Measurements from ENCODE around the gene GFER.
"Not testable (repeated sequence)": the region's sequence is repeated elsewhere in the genome, so short reads cannot be mapped to it uniquely, and the experiment has no call there.

Gene GFER

DNA sequence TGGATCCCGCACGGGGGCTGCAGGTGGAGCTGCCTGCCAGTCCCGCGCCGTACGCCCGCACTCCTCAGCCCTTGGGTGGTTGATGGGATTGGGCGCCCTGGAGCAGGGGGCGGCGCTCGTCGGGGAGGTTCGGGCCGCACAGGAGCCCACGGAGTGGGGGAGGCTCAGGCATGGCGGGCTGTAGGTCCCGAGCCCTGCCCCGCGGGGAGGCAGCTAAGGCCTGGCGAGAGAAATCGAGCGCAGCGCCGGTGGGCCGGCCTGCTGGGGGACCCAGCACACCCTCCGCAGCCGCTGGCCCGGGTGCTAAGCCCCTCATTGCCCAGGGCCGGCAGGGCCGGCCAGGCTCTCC, 25.9 kb upstream of the GFER start:
- DNase-seq = not testable (repeated sequence)

DNA sequence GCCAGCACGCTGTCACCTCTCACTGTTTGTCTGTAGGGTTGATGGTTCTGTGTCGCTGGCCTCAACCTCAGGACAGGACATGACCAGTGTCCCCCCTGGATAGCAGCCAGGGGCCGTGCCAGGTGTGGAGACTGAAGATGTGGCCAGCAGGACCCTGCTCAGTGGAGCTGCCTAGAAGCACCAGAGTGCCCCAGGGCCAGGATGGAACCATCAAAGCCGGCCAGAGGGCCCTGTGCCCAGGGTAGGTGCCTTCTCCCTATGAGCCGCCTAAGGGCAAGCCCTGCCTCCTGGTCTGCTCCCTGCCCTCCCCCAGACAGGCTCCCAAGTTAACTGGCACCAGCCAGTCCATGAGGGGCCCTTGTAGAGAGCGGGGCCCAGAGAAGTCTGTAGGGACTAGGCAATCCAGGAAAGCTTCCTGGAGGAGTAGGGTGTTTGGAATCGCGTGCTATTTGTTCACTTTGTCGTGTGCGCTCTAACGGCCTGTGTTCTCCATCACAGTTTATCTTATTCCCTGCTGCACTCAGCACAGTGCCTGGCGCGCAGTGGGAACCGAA, 25.2 kb upstream of the GFER start:
- DNase-seq = no peak

DNA sequence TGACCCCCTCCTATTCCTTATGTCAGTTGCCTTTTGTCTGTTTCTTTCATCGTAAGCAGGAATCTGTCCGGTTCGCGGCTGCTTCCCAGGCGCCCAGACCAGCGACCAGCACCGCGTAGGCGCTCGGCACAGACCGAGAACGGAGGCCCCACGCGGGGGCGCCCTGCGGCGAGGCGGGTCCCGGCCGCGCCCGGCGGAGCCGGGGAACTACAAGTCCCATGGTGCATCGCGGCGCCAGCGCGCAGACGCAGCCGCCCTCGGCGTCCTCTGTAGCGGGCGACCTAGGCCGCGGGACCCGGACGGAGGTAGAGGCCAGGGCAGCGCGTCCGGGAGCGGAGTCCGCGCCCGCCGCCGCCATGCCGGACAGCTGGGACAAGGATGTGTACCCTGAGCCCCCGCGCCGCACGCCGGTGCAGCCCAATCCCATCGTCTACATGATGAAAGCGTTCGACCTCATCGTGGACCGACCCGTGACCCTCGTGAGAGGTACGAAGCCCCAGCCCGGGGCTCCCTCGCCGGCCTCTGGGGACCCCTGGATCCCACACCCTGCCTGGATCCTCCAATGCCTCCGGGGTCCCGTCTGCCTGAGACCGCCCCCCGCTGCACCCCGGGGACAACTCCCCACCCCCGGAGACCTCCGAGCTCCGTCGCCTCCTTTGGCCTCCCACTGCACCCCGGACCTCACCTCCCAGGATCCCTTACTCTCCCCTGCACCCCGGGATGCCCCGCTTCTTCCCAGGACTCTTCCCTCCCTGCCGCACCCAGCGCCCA, 24.5 kb upstream of the GFER start, which contains the start of gene NDUFB10:
TSS of gene NDUFB10 (plus strand) at position 270 of the 771 bp plus-strand sequence. CDS start at position 357, 87 bp downstream.
- peak; percentile 83 for DNase-seq

GRCh38 chr16:1960665-1961630, 23.0 kb upstream of the GFER start:
- no peak for DNase-seq

- no peak for DNase-seq
These were observed 22.3 kb upstream of the GFER start for GRCh38 chr16:1961651-1962067.

GRCh38 chr16:1962161-1963153, 21.5 kb upstream of the GFER start:
- not testable (repeated sequence) for DNase-seq

GRCh38 chr16:1963806-1964505, 20.0 kb upstream of the GFER start:
- no peak for DNase-seq

DNA sequence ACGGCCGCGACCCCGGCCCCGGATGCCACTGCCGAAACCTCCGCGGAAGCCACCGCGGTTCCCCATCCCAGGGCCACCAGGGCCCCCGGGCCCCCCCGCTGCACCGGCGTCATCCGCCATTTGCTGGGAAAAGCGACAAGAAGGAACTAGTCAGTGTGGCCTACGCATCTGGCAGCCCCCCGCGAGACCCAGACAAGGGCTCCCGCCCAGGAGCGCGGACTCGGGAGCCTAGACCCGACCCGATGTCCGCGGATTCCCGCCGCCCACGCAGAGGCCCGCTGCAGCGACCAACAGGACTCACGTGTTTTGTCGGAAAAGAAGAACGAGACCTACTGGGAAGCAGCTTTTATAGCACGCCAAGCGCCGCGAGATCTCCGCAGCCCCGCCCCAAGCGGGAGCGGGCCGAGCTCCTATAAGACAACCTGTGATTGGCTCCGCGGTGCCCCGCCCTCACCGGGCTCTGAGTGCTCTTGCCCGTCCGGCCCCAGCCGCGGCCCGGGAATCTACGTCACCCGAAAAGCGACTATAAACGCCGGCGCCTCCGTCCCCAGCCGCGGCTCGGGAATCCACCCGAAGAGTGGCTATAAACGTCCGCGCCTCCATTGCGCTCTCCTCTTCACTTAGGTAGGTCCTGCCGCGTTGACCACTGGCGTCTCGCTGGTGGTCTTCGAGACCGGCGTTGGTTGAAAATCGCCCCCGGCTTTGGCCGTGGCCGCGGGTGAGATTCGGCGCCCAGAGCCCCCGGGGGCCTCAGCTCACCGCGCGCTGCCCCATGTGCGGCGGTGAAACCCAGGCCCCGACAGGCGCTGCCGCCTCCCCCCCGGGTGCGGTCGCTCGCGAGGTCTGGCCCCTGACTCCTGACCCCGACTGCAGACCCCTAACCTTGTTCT, 19.2 kb upstream of the GFER start, which contains the start of gene RPS2:
TSS of gene RPS2 (minus strand) at position 321 of the 890 bp plus-strand sequence. CDS start at position 120, 201 bp downstream.
- peak; percentile 98 for DNase-seq

DNA sequence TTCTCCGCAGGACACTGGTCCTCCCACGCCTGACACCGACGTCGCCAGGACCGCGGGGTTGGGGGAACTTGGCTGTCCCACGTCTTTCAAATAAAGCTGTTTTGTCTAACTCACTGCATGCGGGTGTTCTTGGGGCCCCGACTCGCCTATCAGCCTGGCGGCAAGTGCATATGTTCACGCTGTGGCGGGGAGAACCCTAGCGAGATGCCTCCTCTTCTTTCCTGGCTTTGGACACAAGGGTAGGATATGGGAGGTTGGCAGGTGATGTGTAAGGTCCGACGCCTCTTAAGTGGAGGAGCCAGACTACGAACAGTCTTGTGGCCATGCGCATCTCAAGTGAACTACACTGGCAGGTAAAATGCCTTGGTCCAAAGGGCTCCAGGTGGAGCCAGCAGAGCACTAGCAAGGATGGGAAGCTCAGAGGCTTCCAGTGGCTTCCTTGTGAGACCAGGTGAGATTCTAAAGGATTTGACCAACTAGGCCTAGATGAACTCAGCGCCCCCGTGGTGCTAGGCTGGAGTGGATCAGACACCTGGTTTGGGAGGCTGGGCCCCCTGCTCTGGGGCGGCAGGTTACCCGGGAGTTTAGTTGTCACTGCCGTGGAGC, 18.5 kb upstream of the GFER start:
- no peak for DNase-seq

DNA sequence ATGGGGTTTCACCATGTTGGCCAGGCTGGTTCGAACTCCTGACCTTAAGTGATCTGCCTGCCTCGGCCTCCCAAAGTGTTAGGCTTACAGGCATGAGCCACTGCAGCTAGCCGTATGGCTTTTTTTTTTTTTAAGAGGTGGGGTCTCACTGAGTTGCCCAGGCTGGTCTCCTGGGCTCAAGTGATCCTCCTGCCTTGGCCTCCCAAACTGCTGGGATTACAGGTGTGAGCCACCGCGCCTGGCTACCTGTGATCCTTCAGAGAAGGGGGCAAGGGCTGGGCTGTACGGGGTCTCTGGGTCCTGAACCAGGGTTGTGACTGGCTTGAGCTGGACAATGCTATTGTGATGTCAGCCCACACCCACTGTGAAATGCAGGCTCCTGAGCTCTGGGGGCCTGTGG, 17.5 kb upstream of the GFER start, which contains the start of gene RNF151:
TSS of gene RNF151 (plus strand) at position 397 of the 400 bp plus-strand sequence. CDS start 26 bp downstream, outside the sequence.
- DNase-seq = no peak

DNA sequence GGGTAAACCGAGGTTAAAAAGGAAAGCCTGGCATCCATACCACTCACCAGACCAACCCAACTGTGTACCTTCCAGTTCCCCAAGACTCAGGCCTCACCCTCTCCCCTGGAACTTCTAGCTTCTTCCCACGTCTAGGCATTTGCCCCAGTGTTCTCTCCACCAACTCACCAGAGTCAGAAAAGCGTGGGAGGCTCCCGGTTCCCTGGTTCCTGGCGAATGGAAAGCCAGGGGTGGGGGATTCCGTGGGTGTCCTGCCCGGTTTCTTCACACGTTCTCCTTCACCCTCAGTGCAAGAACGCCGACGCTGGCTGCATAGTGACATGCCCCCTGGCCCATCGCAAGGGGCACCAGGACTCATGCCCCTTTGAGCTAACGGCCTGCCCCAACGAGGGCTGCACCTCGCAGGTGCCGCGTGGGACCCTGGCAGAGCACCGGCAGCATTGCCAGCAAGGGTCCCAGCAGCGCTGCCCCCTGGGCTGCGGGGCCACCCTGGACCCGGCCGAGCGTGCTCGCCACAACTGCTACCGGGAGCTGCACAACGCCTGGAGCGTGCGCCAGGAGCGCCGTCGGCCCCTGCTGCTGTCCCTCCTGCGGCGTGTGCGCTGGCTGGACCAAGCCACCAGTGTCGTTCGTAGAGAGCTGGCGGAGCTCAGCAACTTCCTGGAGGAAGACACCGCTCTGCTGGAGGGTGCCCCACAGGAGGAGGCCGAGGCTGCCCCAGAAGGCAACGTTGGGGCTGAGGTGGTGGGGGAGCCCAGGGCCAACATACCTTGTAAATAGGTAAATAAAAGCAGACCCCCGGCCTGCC, 15.6 kb upstream of the GFER start:
- DNase-seq = no peak

DNA sequence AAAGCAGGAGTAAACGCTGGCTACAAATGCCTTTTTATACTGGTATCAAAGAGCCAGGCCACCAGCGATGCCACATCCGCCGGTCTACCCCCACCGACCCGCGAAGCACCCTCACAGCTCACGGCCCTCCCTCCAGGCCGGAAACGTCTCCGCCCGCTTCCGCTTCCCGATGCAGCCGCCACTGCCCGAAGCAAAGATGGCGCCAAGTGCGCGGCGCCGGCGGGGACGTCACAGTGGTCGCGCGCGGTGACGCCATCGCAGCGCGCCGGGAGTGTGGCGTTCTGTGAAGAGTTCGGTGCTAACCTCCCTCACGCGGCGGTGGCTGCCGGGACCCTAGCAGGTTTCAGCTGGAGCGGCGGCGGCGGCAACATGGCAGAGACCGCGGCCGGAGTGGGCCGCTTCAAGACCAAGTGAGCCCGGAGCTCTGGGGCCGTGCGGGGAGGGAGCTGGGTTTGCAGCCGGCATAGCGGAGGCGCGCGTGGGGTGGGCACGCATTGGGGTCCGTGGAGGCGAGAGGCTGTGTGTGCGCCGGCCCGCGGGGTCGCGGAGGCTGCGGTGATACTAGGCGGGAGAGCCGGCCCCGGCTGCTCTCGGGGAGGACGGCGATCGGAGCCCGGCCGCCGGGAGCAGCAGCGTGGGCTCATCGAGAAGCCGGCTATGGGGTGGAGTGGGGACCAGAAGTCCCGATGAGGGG, 12.1 kb upstream of the GFER start, which contains the start of gene TBL3:
TSS of gene TBL3 (plus strand) at position 258 of the 694 bp plus-strand sequence. CDS start at position 370, 112 bp downstream.
- peak; percentile 97 for DNase-seq

GRCh38 chr16:1972490-1972877, 11.5 kb upstream of the GFER start:
- DNase-seq = no peak

- no peak for DNase-seq
These were observed 10.4 kb upstream of the GFER start for GRCh38 chr16:1973461-1974156.

DNA sequence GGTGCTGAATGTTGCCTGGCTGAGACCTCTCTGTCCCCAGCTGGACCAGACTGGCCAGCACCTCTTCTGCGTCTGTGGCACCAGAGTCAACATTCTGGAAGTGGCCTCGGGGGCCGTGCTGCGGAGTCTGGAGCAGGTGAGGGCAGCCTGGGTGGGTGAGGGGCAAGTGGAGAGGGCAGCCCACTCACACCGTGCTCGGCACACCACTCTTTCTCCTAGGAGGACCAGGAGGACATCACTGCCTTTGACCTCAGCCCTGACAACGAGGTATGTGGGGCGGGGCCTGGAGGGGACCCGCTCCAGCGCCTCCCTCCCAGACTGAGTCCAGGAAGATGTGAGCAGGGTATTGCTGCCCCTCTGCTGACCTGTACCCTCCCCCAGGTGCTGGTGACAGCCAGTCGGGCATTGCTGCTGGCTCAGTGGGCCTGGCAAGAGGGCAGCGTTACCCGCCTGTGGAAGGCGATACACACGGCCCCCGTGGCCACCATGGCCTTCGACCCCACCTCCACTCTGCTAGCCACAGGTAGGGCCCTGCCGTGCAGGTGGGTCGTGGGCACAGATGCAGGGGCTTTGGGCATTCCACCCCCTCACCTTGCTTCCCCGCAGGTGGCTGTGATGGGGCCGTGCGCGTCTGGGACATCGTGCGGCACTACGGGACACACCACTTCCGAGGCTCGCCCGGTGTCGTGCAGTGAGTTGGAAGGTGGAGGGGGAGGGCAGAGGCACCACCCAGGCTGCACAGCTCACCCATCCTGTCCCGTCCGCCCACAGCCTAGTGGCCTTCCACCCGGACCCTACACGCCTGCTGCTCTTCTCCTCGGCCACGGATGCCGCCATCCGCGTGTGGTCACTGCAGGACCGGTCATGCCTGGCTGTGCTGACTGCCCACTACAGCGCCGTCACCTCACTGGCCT, 9.6 kb upstream of the GFER start:
- no peak for DNase-seq
